Left lung (tissue), 10 donors: ENCODE results near the gene THRAP3. TPM values are rescaled to one million over a fixed set of nuclear protein-coding genes. Genes with fewer than 3 reads are reported as not detected.

Experiments
- ATAC-seq: fragments of 200-7000 bp; cut with Tn5 transposase; one replicate; pipeline ENCODE4 v1.9.1; 2020; ENCODE audit warnings: moderate library complexity
- DNase-seq, 4 donors: peaks; one replicate each; pipeline ENCODE4 v3.0.0-alpha.2; 2013 to 2020
- H3K27ac ChIP-seq, 2 donors: fragments of 200-600 bp; sonication (generic) in 1 of 2; one replicate each; pipeline versions ENCODE4 v1.5.0 to v1.8.0; 2020 to 2021
- H3K27me3 ChIP-seq, 2 donors: fragments of 200-600 bp; sonication (generic) in 1 of 2; one replicate each; pipeline versions ENCODE4 v1.5.0 to v1.8.0; 2020 to 2021
- H3K36me3 ChIP-seq, 2 donors: fragments of 200-600 bp; sonication (generic) in 1 of 2; one replicate each; pipeline versions ENCODE4 v1.5.0 to v1.8.0; 2020 to 2021
- H3K4me1 ChIP-seq, 2 donors: fragments of 200-600 bp; one replicate each; pipeline ENCODE4 v1.8.0; 2021
- H3K4me3 ChIP-seq, 2 donors: fragments of 200-600 bp; sonication (generic) in 1 of 2; one replicate each; pipeline versions ENCODE4 v1.5.0 to v1.8.0; 2020 to 2021; ENCODE audit warnings: mild to moderate bottlenecking in 1 of 2
- H3K9me3 ChIP-seq, 2 donors: fragments of 200-600 bp; sonication (generic) in 1 of 2; one replicate each; pipeline versions ENCODE4 v1.5.0 to v1.8.0; 2020 to 2021
- CTCF ChIP-seq, 2 donors: fragments of 200-600 bp; sonication (generic) in 1 of 2; IDR thresholded peaks; one replicate each; pipeline versions ENCODE4 v1.5.0 to v1.8.0; 2021; ENCODE audit warnings: antibody characterized with exemption in 2 of 2
- intact Hi-C, 2 donors: fragments of 100-400 bp; cut with DNase I; formaldehyde crosslinking; loops; one replicate each; pipeline versions ENCODE4 v1.11.2 to v1.14.2; 2022
- polyA plus RNA-seq, 6 donors: library from polyadenylated mRNA; unstranded; fragments of 120-200 nt; gene quantifications; one replicate each; pipeline ENCODE4 v1.2.1, GENCODE V29; 2013; ENCODE audit not compliant: insufficient read length in 6 of 6
- total RNA-seq, 2 donors: library from RNA; stranded (reverse); fragmentation: NEBNext Ultra II Directional; extraction: Animal tissue kit (Norgen Biotek cat#: 25700); gene quantifications; one replicate each; pipeline ENCODE4 v1.2.1, GENCODE V29; 2021
- donor health status: DM: no; HTN: yes; CAD: no.
- donor health status: DM: no; HTN: no; CAD: no.

THRAP3 gene
- total and polyA plus RNA-seq, 8 donors: 86.2 to 167 (median 145) TPM

- no peak overlapping the region for H3K27ac ChIP-seq
Observed at GRCh38 chr1:36206323-36206858, 17.9 kb upstream of the THRAP3 start.

GRCh38 chr1:36207339-36207738 is 16.9 kb upstream of the THRAP3 start:
- intact Hi-C loops: no loop called here
- H3K27ac ChIP-seq: no peak overlapping the region
- ATAC-seq: peak; percentile 66
- peak in 2 of 4 donors; percentile 42 to 54 for DNase-seq
- no peaks in the 10 kb centered on the region for H3K27me3 ChIP-seq
- H3K9me3 ChIP-seq: no peaks in the 10 kb centered on the region
- no peaks in the 10 kb centered on the region for H3K36me3 ChIP-seq
- no peak for TF ChIP-seq CTCF (IDR thresholded peaks at IDR 0.05)
- H3K4me1 ChIP-seq: peaks cover 14 to 35% of the 10 kb centered on the region in 2 donors
- no peak overlapping the region for H3K4me3 ChIP-seq

More at GRCh38 chr1:36206323-36206858, 17.9 kb upstream of the THRAP3 start:
- no peak for TF ChIP-seq CTCF (IDR thresholded peaks at IDR 0.05)
- Histone ChIP-seq H3K27me3 (no peaks in the 10 kb centered on the region), H3K9me3 (no peaks in the 10 kb centered on the region), H3K36me3 (no peaks in the 10 kb centered on the region), H3K4me1 (peaks cover 14 to 35% of the 10 kb centered on the region in 2 donors), H3K4me3 (no peak overlapping the region)
- DNase-seq: no peak
- ATAC-seq: no peak
- intact Hi-C loops: no loop called here

- ATAC-seq (no peak), DNase-seq (no peak)
- TF ChIP-seq CTCF (IDR thresholded peaks at IDR 0.05): no peak
- H3K4me3 ChIP-seq: no peak overlapping the region
- no peaks in the 10 kb centered on the region for H3K36me3 ChIP-seq
- no peak overlapping the region for H3K27ac ChIP-seq
- intact Hi-C loops: no loop called here
- H3K9me3 ChIP-seq: no peaks in the 10 kb centered on the region
- H3K4me1 ChIP-seq: peaks cover 5 to 25% of the 10 kb centered on the region in 2 donors
- no peaks in the 10 kb centered on the region for H3K27me3 ChIP-seq
Observed at GRCh38 chr1:36208978-36209703, 15.1 kb upstream of the THRAP3 start.

GRCh38 chr1:36211307-36211706 is 12.9 kb upstream of the THRAP3 start:
- H3K4me1 ChIP-seq: peaks cover 0 to 19% of the 10 kb centered on the region in 2 donors
- no peaks in the 10 kb centered on the region for H3K27me3 ChIP-seq
- no peak for TF ChIP-seq CTCF (IDR thresholded peaks at IDR 0.05)
- DNase-seq: no peak
- no peak overlapping the region for H3K27ac ChIP-seq
- no peaks in the 10 kb centered on the region for H3K36me3 ChIP-seq
- no peaks in the 10 kb centered on the region for H3K9me3 ChIP-seq
- ATAC-seq: no peak
- intact Hi-C loops: no loop called here
- H3K4me3 ChIP-seq: no peak overlapping the region

- no peaks in the 10 kb centered on the region for H3K27me3 ChIP-seq
- H3K4me1 ChIP-seq: peaks cover 0 to 19% of the 10 kb centered on the region in 2 donors
- ATAC-seq: no peak
- intact Hi-C loops: no loop called here
- H3K9me3 ChIP-seq: no peaks in the 10 kb centered on the region
- TF ChIP-seq CTCF (IDR thresholded peaks at IDR 0.05): no peak
- no peaks in the 10 kb centered on the region for H3K36me3 ChIP-seq
- no peak for DNase-seq
- H3K27ac ChIP-seq: no peak overlapping the region
- H3K4me3 ChIP-seq: no peak overlapping the region
Observed at GRCh38 chr1:36211841-36212240, 12.4 kb upstream of the THRAP3 start.
